IMR-90 (cell line): Measurements from ENCODE around the gene AQP7. TPM values are rescaled to one million over a fixed set of nuclear protein-coding genes. Genes with fewer than 3 reads are reported as not detected.
"Not testable (repeated sequence)": the region's sequence is repeated elsewhere in the genome, so short reads cannot be mapped to it uniquely, and the experiment has no call there.

ENCODE experiments used
- ATAC-seq: fragments of 200-7000 bp; cut with Tn5 transposase; 2 replicates; pipeline ENCODE4 v1.9.1; 2020; ENCODE audit warnings: low read depth, mild to moderate bottlenecking, moderate library complexity
- BruUV-seq: library from RNA; stranded (reverse); fragments of 400-500 nt; replicated peaks from 2 replicates; lab custom pipeline; 2021; lab: Mats Ljungman, UMichigan
- CTCF ChIA-PET: fragments of 300-600 bp; formaldehyde crosslinking; extraction: SDS; loops from one replicate; lab custom pipeline; 2021; ENCODE audit warnings: antibody characterized with exemption; lab: Yijun Ruan, JAX
- POLR2A ChIA-PET: fragments of 300-600 bp; sonication (Branson Sonifier 250); formaldehyde crosslinking; loops from one replicate; lab custom pipeline; 2022; ENCODE audit warnings: antibody characterized with exemption; ENCODE audit not compliant: unreplicated experiment; lab: Charles Lee
- DNase-seq: peaks from one replicate; pipeline ENCODE4 v3.0.0; 2013
- H2AFZ ChIP-seq: replicated peaks from 2 replicates; pipeline ENCODE3; 2013; ENCODE audit warnings: low read length, mild to moderate bottlenecking; ENCODE audit not compliant: poor library complexity
- H2AK5ac ChIP-seq: 2 replicates; pipeline ENCODE4 v1.6.1; 2013; ENCODE audit warnings: low read depth, low read length, inconsistent platforms
- H2AK9ac ChIP-seq: replicated peaks from 2 replicates; pipeline ENCODE3; 2013; ENCODE audit warnings: mild to moderate bottlenecking, low read depth, low read length, moderate library complexity; ENCODE audit not compliant: poor library complexity
- H2BK120ac ChIP-seq: 2 replicates; pipeline ENCODE4 v1.6.1; 2013; ENCODE audit warnings: low read depth, low read length, inconsistent platforms
- H2BK15ac ChIP-seq: 3 replicates; pipeline ENCODE4 v1.6.1; 2013; ENCODE audit warnings: low read depth, low read length, inconsistent platforms
- H2BK20ac ChIP-seq: 2 replicates; pipeline ENCODE4 v1.6.1; 2013; ENCODE audit warnings: low read depth, mild to moderate bottlenecking, inconsistent platforms, low read length, moderate library complexity
- H2BK5ac ChIP-seq: 2 replicates; pipeline ENCODE4 v1.6.1; 2013; ENCODE audit warnings: mild to moderate bottlenecking, low read depth, low read length, inconsistent platforms; ENCODE audit not compliant: poor library complexity, severe bottlenecking
- H3K14ac ChIP-seq: replicated peaks from 2 replicates; pipeline ENCODE4 v1.6.1; 2013; ENCODE audit warnings: low read depth, low read length, inconsistent platforms
- H3K18ac ChIP-seq: 2 replicates; pipeline ENCODE4 v1.6.1; 2013; ENCODE audit warnings: low read depth, low read length, control low read depth
- H3K23ac ChIP-seq: 2 replicates; pipeline ENCODE4 v1.6.1; 2013; ENCODE audit warnings: low read depth, low read length, inconsistent platforms
- H3K27ac ChIP-seq: 2 replicates; pipeline ENCODE4 v1.5.1; 2013; ENCODE audit warnings: mild to moderate bottlenecking, control low read depth, low read length; ENCODE audit not compliant: insufficient read depth
- H3K27me3 ChIP-seq: 2 replicates; pipeline ENCODE4 v1.6.1; 2013; ENCODE audit warnings: low read length; ENCODE audit not compliant: control insufficient read depth, insufficient read depth
- H3K36me3 ChIP-seq: 2 replicates; pipeline ENCODE4 v1.6.1; 2013; ENCODE audit warnings: low read length, mixed read lengths; ENCODE audit not compliant: control insufficient read depth, insufficient read depth
- H3K4ac ChIP-seq: 2 replicates; pipeline ENCODE4 v1.6.1; 2013; ENCODE audit warnings: low read depth, low read length, inconsistent platforms
- H3K4me1 ChIP-seq: 2 replicates; pipeline ENCODE4 v1.6.1; 2013; ENCODE audit warnings: low read length, mixed read lengths; ENCODE audit not compliant: control insufficient read depth, insufficient read depth
- H3K4me2 ChIP-seq: 2 replicates; pipeline ENCODE4 v1.6.1; 2013; ENCODE audit warnings: low read depth, mild to moderate bottlenecking, control low read depth, low read length, moderate library complexity
- H3K4me3 ChIP-seq: 2 replicates; pipeline ENCODE4 v1.5.1; 2013; ENCODE audit warnings: low read depth, mild to moderate bottlenecking, control low read depth, low read length, moderate library complexity; ENCODE audit not compliant: insufficient read depth
- H3K56ac ChIP-seq: 2 replicates; pipeline ENCODE4 v1.6.1; 2013; ENCODE audit warnings: low read length, inconsistent platforms; ENCODE audit not compliant: insufficient read depth; ENCODE audit errors: extremely low read depth
- H3K79me1 ChIP-seq, 2 experiments: 2 replicates each; pipeline ENCODE4 v1.6.1; 2013; ENCODE audit warnings: low read length in 2 of 2, inconsistent platforms in 1 of 2, low read depth in 1 of 2
- H3K9ac ChIP-seq: 2 replicates; pipeline ENCODE4 v1.6.1; 2013; ENCODE audit warnings: low read depth, low read length, control low read depth
- H3K9me1 ChIP-seq: 2 replicates; pipeline ENCODE4 v1.6.1; 2013; ENCODE audit warnings: low read length, inconsistent platforms; ENCODE audit not compliant: insufficient read depth
- H3K9me3 ChIP-seq: 2 replicates; pipeline ENCODE4 v1.6.1; 2013; ENCODE audit warnings: low read length; ENCODE audit not compliant: control insufficient read depth, insufficient read depth
- H4K20me1 ChIP-seq: 2 replicates; pipeline ENCODE4 v1.6.1; 2013; ENCODE audit warnings: low read length, inconsistent platforms; ENCODE audit not compliant: insufficient read depth
- H4K5ac ChIP-seq: 2 replicates; pipeline ENCODE4 v1.6.1; 2013; ENCODE audit warnings: mild to moderate bottlenecking, low read depth, low read length, control low read depth
- H4K8ac ChIP-seq, 2 experiments: 2 replicates each; pipeline ENCODE4 v1.6.1; 2013; ENCODE audit warnings: low read depth in 2 of 2, low read length in 2 of 2, control low read depth in 1 of 2, inconsistent platforms in 1 of 2
- H4K91ac ChIP-seq: 2 replicates; pipeline ENCODE4 v1.6.1; 2013; ENCODE audit warnings: low read depth, low read length, inconsistent platforms; ENCODE audit not compliant: insufficient read depth
- WGBS, 2 experiments: methylation state at CpG; one replicate each; pipeline versions ENCODE4 v1.1.5 to v1.1.7; 2013; ENCODE audit warnings: missing lambda C conversion rate in 2 of 2; ENCODE audit not compliant: insufficient read length in 1 of 2; ENCODE audit errors: extremely low coverage in 2 of 2; 5-methylcytosine and 5-hydroxymethylcytosine counted together
- dilution Hi-C: fragments of 300-500 bp; cut with HindIII; formaldehyde crosslinking; loops from one replicate; pipeline ENCODE4 v1.14.3; 2018; ENCODE audit warnings: low sequenced_read_pairs; ENCODE audit not compliant: unreplicated experiment
- in situ Hi-C: fragments of 300-500 bp; cut with MboI; formaldehyde crosslinking; loops from 3 replicates; pipeline ENCODE4 v1.14.3; 2019; ENCODE audit warnings: low sequenced_read_pairs, inconsistent platforms, mixed read lengths
- intact Hi-C: fragments of 100-400 bp; cut with micrococcal nuclease; formaldehyde crosslinking; loops from 2 replicates; pipeline ENCODE4 v1.10.0; 2022
- polyA plus RNA-seq, 3 experiments: library from polyadenylated mRNA; depleted of rRNA; stranded (reverse); fragments of >200 nt; gene quantifications; 2 replicates each; pipeline ENCODE4 v1.2.3, GENCODE V29; 2012; ENCODE audit warnings: low replicate concordance in 1 of 3
- total RNA-seq: library from RNA; depleted of rRNA; stranded (reverse); fragments of >200 nt; gene quantifications from 2 replicates; pipeline ENCODE4 v1.2.3, GENCODE V29; 2012

AQP7 gene
- total and polyA plus RNA-seq, 2 of the 4 experiments (the other 2 are of a cell fraction) = 0.07 TPM; not detected in 1

DNA sequence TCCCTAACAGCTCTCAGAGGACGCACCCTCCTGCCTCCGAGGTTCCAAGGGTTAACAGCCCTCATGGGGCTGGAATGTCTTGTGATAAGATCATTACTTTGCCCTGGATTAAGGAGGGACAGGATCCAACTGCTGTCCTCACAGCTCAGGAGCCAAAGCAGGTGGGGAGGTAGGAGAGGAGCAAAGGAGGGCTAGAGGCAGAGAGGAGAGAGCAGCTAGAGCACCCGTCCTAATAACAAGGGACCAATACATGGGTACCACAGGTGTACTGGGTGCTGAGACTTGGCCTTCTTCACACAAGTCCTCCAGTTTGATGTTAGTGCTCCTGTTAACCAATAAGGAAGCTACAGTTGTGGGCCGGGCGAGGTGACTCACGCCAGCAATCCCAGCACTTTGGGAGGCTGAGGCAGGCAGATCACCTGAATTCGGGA lies 9.8 kb downstream of the AQP7 start:
- H2BK20ac ChIP-seq, H3K27me3 ChIP-seq, DNase-seq, H3K18ac ChIP-seq, H3K56ac ChIP-seq, H2BK5ac ChIP-seq, H4K8ac ChIP-seq, H3K9me3 ChIP-seq, H3K4me3 ChIP-seq, CTCF ChIA-PET, dilution Hi-C loops, H3K79me1 ChIP-seq, H4K5ac ChIP-seq, H2BK15ac ChIP-seq, H3K9ac ChIP-seq, H3K14ac ChIP-seq, BruUV-seq, H3K27ac ChIP-seq, H2AFZ ChIP-seq, H2BK120ac ChIP-seq, intact Hi-C loops, H4K20me1 ChIP-seq, H3K9me1 ChIP-seq, H2AK9ac ChIP-seq, H3K4me2 ChIP-seq, in situ Hi-C loops, H3K23ac ChIP-seq, H4K91ac ChIP-seq, H3K36me3 ChIP-seq, ATAC-seq: not testable (repeated sequence)
- WGBS, 2 experiments = 80% methylated on average over 2 of the region's 7 CpGs; no CpG with 5 or more reads in 1 of the 2 experiments
- Histone ChIP-seq H3K4ac (0 out of 2 replicates have a peak overlapping the region, but pooled peaks have one; percentile 19), H2AK5ac (peak overlapping the region; percentile 15; the same call in 1 of the 2 replicates), H3K4me1 (peaks cover 12% of the 10 kb centered on the region)
- POLR2A ChIA-PET = interaction anchor here (0.6 kb wide), 1 partner anchor 10 kb away, joined by 3 read pairs; no protein-coding TSS in a partner anchor
